CD4-positive, alpha-beta T cell treated with Interleukin-2 at 100 ng/mL for 4 hours (primary cell): Measurements from ENCODE around the gene USP17L25.
"Not testable (repeated sequence)": the region's sequence is repeated elsewhere in the genome, so short reads cannot be mapped to it uniquely, and the experiment has no call there.

Experiments
- DNase-seq: peaks from one replicate; pipeline ENCODE4 v3.0.0-alpha.2; 2020; ENCODE audit warnings: low spot score

The USP17L25 gene

DNA sequence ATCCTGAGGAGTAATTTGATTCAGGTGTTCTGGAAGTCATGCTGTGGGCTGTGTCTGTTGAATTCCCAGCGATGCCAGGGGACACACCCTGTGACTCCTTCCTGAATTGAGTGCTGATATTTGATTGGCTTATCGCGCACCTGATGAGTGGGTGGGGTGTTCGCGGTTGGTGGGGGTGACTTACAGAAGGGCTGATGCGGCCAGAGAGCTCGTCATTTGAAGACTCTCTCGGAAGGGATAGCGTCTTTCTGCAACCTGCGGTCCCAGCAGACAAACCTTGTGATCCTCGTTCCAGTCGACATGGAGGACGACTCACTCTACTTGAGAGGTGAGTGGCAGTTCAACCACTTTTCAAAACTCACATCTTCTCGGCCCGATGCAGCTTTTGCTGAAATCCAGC is at the start of gene USP17L25:
Gene USP17L25, plus strand, starts transcription at position 301 of the 400 bp plus-strand sequence. Its CDS starts 0 bp downstream, at position 301.
- DNase-seq, result not testable (repeated sequence)

DNA sequence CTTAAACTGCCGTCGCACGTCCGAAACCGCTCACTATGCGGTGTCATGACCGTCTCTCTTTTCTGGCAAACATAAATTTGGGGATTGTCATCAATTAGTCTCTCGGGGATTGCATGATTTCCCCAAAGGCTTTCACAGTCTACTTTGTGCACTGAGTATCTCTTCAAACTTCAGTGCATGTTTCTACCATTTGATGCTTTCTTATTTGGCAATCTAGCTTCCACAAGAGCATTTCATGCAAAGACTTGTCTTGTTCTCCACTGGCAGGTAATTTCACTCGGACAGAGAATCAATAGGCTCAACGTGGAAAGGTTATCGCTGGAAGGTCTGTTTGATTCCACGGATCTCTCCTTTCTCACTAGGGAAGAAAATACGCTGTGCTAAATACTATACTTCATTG is 5.5 kb upstream of the USP17L25 start:
- DNase-seq, result peak; percentile 4

DNA sequence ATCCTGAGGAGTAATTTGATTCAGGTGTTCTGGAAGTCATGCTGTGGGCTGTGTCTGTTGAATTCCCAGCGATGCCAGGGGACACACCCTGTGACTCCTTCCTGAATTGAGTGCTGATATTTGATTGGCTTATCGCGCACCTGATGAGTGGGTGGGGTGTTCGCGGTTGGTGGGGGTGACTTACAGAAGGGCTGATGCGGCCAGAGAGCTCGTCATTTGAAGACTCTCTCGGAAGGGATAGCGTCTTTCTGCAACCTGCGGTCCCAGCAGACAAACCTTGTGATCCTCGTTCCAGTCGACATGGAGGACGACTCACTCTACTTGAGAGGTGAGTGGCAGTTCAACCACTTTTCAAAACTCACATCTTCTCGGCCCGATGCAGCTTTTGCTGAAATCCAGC is 4.8 kb upstream of the USP17L25 start, which contains the start of gene USP17L24:
Gene USP17L24, plus strand, starts transcription at position 301 of the 400 bp plus-strand sequence. Its CDS starts 0 bp downstream, at position 301.
- DNase-seq, result not testable (repeated sequence)

GRCh38 chr4:9334358-9334757 is 4.6 kb downstream of the USP17L25 start, which contains the start of gene USP17L26:
USP17L26 (plus strand) TSS chr4:9334658; CDS start chr4:9334658, 0 bp downstream.
- not testable (repeated sequence) for DNase-seq

- not testable (repeated sequence) for DNase-seq
Measured at GRCh38 chr4:9339103-9339502, 9.4 kb downstream of the USP17L25 start, which contains the start of gene USP17L5. USP17L5 (plus strand) TSS chr4:9339403; CDS start chr4:9339403, 0 bp downstream.

GRCh38 chr4:9343848-9344247 is 14.1 kb downstream of the USP17L25 start, which contains the start of gene USP17L27:
USP17L27 (plus strand) TSS chr4:9344148; CDS start chr4:9344148, 0 bp downstream.
- DNase-seq, result not testable (repeated sequence)

- DNase-seq, result not testable (repeated sequence)
Measured at GRCh38 chr4:9348593-9348992, 18.9 kb downstream of the USP17L25 start, which contains the start of gene USP17L28. USP17L28 (plus strand) TSS chr4:9348893; CDS start chr4:9348893, 0 bp downstream.

- DNase-seq, result not testable (repeated sequence)
Measured at GRCh38 chr4:9350866-9351265, 21.2 kb downstream of the USP17L25 start.

GRCh38 chr4:9353338-9353737 is 23.6 kb downstream of the USP17L25 start, which contains the start of gene USP17L29:
USP17L29 (plus strand) TSS chr4:9353638; CDS start chr4:9353638, 0 bp downstream.
- DNase-seq, result not testable (repeated sequence)

DNA sequence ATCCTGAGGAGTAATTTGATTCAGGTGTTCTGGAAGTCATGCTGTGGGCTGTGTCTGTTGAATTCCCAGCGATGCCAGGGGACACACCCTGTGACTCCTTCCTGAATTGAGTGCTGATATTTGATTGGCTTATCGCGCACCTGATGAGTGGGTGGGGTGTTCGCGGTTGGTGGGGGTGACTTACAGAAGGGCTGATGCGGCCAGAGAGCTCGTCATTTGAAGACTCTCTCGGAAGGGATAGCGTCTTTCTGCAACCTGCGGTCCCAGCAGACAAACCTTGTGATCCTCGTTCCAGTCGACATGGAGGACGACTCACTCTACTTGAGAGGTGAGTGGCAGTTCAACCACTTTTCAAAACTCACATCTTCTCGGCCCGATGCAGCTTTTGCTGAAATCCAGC is 33.1 kb downstream of the USP17L25 start, which contains the start of gene USP17L30:
Gene USP17L30, plus strand, starts transcription at position 301 of the 400 bp plus-strand sequence. Its CDS starts 0 bp downstream, at position 301.
- DNase-seq, result not testable (repeated sequence)

DNA sequence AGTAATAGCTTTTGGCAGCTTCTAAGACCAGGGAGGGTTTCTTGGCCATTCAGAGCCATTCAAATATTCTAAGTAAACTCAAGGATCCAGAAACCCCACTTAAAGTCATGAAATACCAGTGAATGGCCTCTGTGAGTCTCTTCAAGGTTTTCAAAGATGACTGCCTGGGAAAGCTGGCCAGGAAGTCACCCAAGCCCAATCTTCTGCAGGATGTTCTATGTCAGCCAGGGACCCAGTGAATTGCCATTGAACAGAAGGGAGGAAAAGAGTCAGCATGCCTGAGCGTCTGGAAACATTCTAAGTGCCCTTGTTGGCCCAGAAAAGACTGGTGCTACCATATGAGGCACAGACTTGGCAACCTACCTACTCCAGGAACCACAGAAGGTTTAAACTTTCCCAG is 50.2 kb downstream of the USP17L25 start:
- DNase-seq, result not testable (repeated sequence)
